H9 (cell line): ENCODE measurements around the gene NBEA. TPM values are rescaled to one million over a fixed set of nuclear protein-coding genes. Genes with fewer than 3 reads are reported as not detected.
A peak's percentile ranks its signal among the peaks of the same experiment; 100 is the strongest.

ENCODE experiments used
- DNase-seq: peaks from one replicate; pipeline ENCODE4 v3.0.0-alpha.2; 2017
- H2AFZ ChIP-seq: one replicate; pipeline ENCODE4 v1.6.1; 2013; ENCODE audit warnings: mild to moderate bottlenecking, low read length, control low read depth, moderate library complexity
- H2AK5ac ChIP-seq: 2 replicates; pipeline ENCODE4 v1.6.1; 2013; ENCODE audit warnings: low read length, control low read depth, mixed read lengths; ENCODE audit not compliant: insufficient read length
- H2BK120ac ChIP-seq: one replicate; pipeline ENCODE4 v1.6.1; 2013; ENCODE audit warnings: low read depth, mild to moderate bottlenecking, low read length, control low read depth, inconsistent platforms; ENCODE audit not compliant: poor library complexity, severe bottlenecking
- H2BK12ac ChIP-seq: 2 replicates; pipeline ENCODE4 v1.6.1; 2013; ENCODE audit warnings: low read length, control low read depth, mixed read lengths, low read depth; ENCODE audit not compliant: insufficient read length
- H2BK15ac ChIP-seq: 2 replicates; pipeline ENCODE4 v1.6.1; 2013; ENCODE audit warnings: low read depth, low read length, control low read depth
- H2BK20ac ChIP-seq: one replicate; pipeline ENCODE4 v1.6.1; 2013; ENCODE audit warnings: low read depth, mild to moderate bottlenecking, low read length, control low read depth, inconsistent platforms; ENCODE audit not compliant: poor library complexity, severe bottlenecking
- H2BK5ac ChIP-seq: 2 replicates; pipeline ENCODE4 v1.6.1; 2013; ENCODE audit warnings: low read length, control low read depth, mixed read lengths; ENCODE audit not compliant: insufficient read length
- H3K14ac ChIP-seq: 2 replicates; pipeline ENCODE4 v1.6.1; 2013; ENCODE audit warnings: low read length, control low read depth; ENCODE audit not compliant: insufficient read depth
- H3K18ac ChIP-seq: 2 replicates; pipeline ENCODE4 v1.6.1; 2013; ENCODE audit warnings: low read depth, mild to moderate bottlenecking, mixed read lengths, low read length, control low read depth; ENCODE audit not compliant: insufficient read length
- H3K23ac ChIP-seq: 2 replicates; pipeline ENCODE4 v1.6.1; 2013; ENCODE audit warnings: low read length, control low read depth, mixed read lengths, low read depth; ENCODE audit not compliant: insufficient read length
- H3K23me2 ChIP-seq: 2 replicates; pipeline ENCODE4 v1.6.1; 2013; ENCODE audit warnings: low read depth, mild to moderate bottlenecking, mixed read lengths, low read length, control low read depth; ENCODE audit not compliant: insufficient read length, poor library complexity, severe bottlenecking
- H3K27ac ChIP-seq: 2 replicates; pipeline ENCODE4 v1.5.1; 2013; ENCODE audit warnings: low read length, control low read depth, mixed read lengths, low read depth; ENCODE audit not compliant: insufficient read length
- H3K27me3 ChIP-seq: 2 replicates; pipeline ENCODE4 v1.6.1; 2013; ENCODE audit warnings: low read length, control low read depth, inconsistent platforms; ENCODE audit not compliant: insufficient read depth
- H3K4ac ChIP-seq: 2 replicates; pipeline ENCODE4 v1.6.1; 2013; ENCODE audit warnings: low read depth, mild to moderate bottlenecking, control low read depth, inconsistent platforms, low read length, moderate library complexity
- H3K4me1 ChIP-seq: 2 replicates; pipeline ENCODE4 v1.6.1; 2013; ENCODE audit warnings: low read length, control low read depth, inconsistent platforms; ENCODE audit not compliant: insufficient read depth
- H3K4me2 ChIP-seq: 2 replicates; pipeline ENCODE4 v1.6.1; 2013; ENCODE audit warnings: low read length, control low read depth, mixed read lengths; ENCODE audit not compliant: insufficient read length, insufficient read depth
- H3K56ac ChIP-seq: 2 replicates; pipeline ENCODE4 v1.6.1; 2013; ENCODE audit warnings: low read depth, mild to moderate bottlenecking, mixed read lengths, low read length, control low read depth; ENCODE audit not compliant: insufficient read length
- H3K79me1 ChIP-seq: 2 replicates; pipeline ENCODE4 v1.6.1; 2013; ENCODE audit warnings: low read depth, mild to moderate bottlenecking, moderate library complexity, low read length, control low read depth, inconsistent platforms; ENCODE audit not compliant: insufficient read depth, poor library complexity, severe bottlenecking
- H3K79me2 ChIP-seq: 2 replicates; pipeline ENCODE4 v1.6.1; 2013; ENCODE audit warnings: low read length, control low read depth, inconsistent platforms; ENCODE audit not compliant: insufficient read depth
- H3K9ac ChIP-seq: 2 replicates; pipeline ENCODE4 v1.6.1; 2013; ENCODE audit warnings: low read length, control low read depth, mixed read lengths; ENCODE audit not compliant: insufficient read length; ENCODE audit errors: extremely low read depth
- H3K9me3 ChIP-seq: one replicate; pipeline ENCODE4 v1.6.1; 2013; ENCODE audit warnings: low read depth, low read length, inconsistent platforms; ENCODE audit not compliant: control insufficient read depth
- H3T11ph ChIP-seq: one replicate; pipeline ENCODE4 v1.6.1; 2013; ENCODE audit warnings: mild to moderate bottlenecking, low read length, control low read depth, inconsistent platforms
- H4K20me1 ChIP-seq: one replicate; pipeline ENCODE4 v1.6.1; 2013; ENCODE audit not compliant: control insufficient read depth, insufficient read length, insufficient read depth
- H4K5ac ChIP-seq: 2 replicates; pipeline ENCODE4 v1.6.1; 2013; ENCODE audit warnings: low read depth, mild to moderate bottlenecking, mixed read lengths, low read length, control low read depth; ENCODE audit not compliant: insufficient read length
- H4K8ac ChIP-seq: replicated peaks from 2 replicates; pipeline ENCODE4 v1.6.1; 2013; ENCODE audit warnings: low read length, control low read depth, mixed read lengths, low read depth; ENCODE audit not compliant: insufficient read length
- H4K91ac ChIP-seq: 2 replicates; pipeline ENCODE4 v1.6.1; 2013; ENCODE audit warnings: low read depth, mild to moderate bottlenecking, moderate library complexity, mixed read lengths, low read length, control low read depth; ENCODE audit not compliant: insufficient read length
- H3K27ac Mint-ChIP-seq, 3 experiments: 2 replicates in 2 of 3; 3 replicates in 1 of 3; pipeline ENCODE4 v1.8.0; 2020 to 2021; ENCODE audit warnings: mixed read lengths in 3 of 3, mild to moderate bottlenecking in 1 of 3, moderate library complexity in 1 of 3
- H3K27me3 Mint-ChIP-seq: 2 replicates; pipeline ENCODE4 v1.8.0; 2021; ENCODE audit warnings: low read depth, mild to moderate bottlenecking, moderate library complexity, mixed read lengths
- H3K36me3 Mint-ChIP-seq, 3 experiments: 2 replicates in 2 of 3; 3 replicates in 1 of 3; pipeline ENCODE4 v1.8.0; 2020 to 2021; ENCODE audit warnings: low read depth in 3 of 3, mixed read lengths in 3 of 3; ENCODE audit not compliant: insufficient read depth in 1 of 3
- H3K4me1 Mint-ChIP-seq, 2 experiments: 2 replicates each; pipeline ENCODE4 v1.8.0; 2020; ENCODE audit warnings: mixed read lengths in 2 of 2
- H3K4me3 Mint-ChIP-seq, 2 experiments: 2 replicates in 1 of 2; 3 replicates in 1 of 2; pipeline ENCODE4 v1.8.0; 2020 to 2021; ENCODE audit warnings: mild to moderate bottlenecking in 2 of 2, mixed read lengths in 2 of 2, moderate library complexity in 1 of 2
- H3K9me3 Mint-ChIP-seq, 2 experiments: 2 replicates in 1 of 2; 3 replicates in 1 of 2; pipeline ENCODE4 v1.8.0; 2020; ENCODE audit warnings: mild to moderate bottlenecking in 2 of 2, mixed read lengths in 2 of 2, moderate library complexity in 1 of 2
- whole genome bisulfite sequencing: extraction: QIAGEN DNeasy Blood & Tissue Kit; methylation state at CpG from one replicate; pipeline ENCODE4 v1.1.7; 2013; ENCODE audit warnings: missing lambda C conversion rate, low lambda C conversion rate, mixed read lengths; ENCODE audit not compliant: insufficient read length; ENCODE audit errors: extremely low coverage; 5-methylcytosine and 5-hydroxymethylcytosine counted together
- total RNA-seq: library from RNA; stranded (reverse); gene quantifications from 2 replicates; pipeline ENCODE4 v1.2.1, GENCODE V29; 2021
- TF ChIP-seq, protein P1 (sequence below): fragments of 200-600 bp; sonication (generic); conservative IDR thresholded peaks from 3 replicates; pipeline ENCODE4 v1.8.0; 2021; ENCODE audit warnings: antibody characterized with exemption, mild to moderate bottlenecking

NBEA gene
- total RNA-seq, 1 experiment from 2014 or later = 17.3 TPM

DNA sequence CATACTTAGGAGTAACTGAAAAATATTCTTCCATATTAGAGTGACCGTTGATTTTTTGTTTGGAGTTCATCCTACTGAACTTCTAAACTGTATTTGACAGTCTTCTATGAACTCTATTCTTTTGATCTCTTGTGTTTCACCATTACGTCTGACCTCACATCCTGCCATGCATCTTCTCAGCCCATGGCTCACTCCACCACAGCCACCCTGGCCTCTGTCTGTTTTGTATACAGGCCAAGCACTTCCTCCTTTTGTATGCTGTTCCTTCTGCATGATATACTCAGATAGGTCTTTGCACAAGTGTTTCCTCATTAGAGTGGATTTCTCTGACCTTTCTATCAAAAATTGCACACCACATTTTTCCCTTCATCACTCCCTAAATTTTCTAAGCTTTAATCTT lies 414.5 kb downstream of the NBEA start:
- Histone ChIP-seq H4K5ac (no peak overlapping the region), H2BK120ac (no peak overlapping the region), H3K4me1 (no peaks in the 10 kb centered on the region), H3K9me3 (no peaks in the 10 kb centered on the region), H2AK5ac (no peak overlapping the region), H3K14ac (no peak overlapping the region), H3K79me1 (no peaks in the 10 kb centered on the region), H3K4ac (no peak overlapping the region), H3K4me2 (no peak overlapping the region), H2BK20ac (no peak overlapping the region), H2BK5ac (no peak overlapping the region), H3K79me2 (no peaks in the 10 kb centered on the region), H3K9ac (no peak overlapping the region), H3K18ac (no peak overlapping the region), H2AFZ (no peak overlapping the region), H3K56ac (no peak overlapping the region), H4K91ac (no peak overlapping the region), H4K20me1 (no peaks in the 10 kb centered on the region), H3K27me3 (no peaks in the 10 kb centered on the region), H2BK15ac (no peak overlapping the region), H3K23ac (no peak overlapping the region), H4K8ac (no peak overlapping the region), H2BK12ac (no peak overlapping the region), H3K27ac (no peak overlapping the region), H3K23me2 (no peaks in the 10 kb centered on the region), H3T11ph (no peak overlapping the region)
- H3K9me3 Mint-ChIP-seq = no peaks in the 10 kb centered on the region
- DNase-seq = no peak
- H3K27me3 Mint-ChIP-seq = no peaks in the 10 kb centered on the region
- H3K27ac Mint-ChIP-seq = peak overlapping the region in 1 of 3 experiments; percentile 14; a peak in 1 of 7 replicates
- H3K4me3 Mint-ChIP-seq = no peak overlapping the region
- H3K36me3 Mint-ChIP-seq = no peaks in the 10 kb centered on the region; a peak in 2 of 7 replicates
- H3K4me1 Mint-ChIP-seq = no peaks in the 10 kb centered on the region
- WGBS = no CpG with 5 or more reads among the region's 2 CpGs
- TF ChIP-seq, protein P1, sequence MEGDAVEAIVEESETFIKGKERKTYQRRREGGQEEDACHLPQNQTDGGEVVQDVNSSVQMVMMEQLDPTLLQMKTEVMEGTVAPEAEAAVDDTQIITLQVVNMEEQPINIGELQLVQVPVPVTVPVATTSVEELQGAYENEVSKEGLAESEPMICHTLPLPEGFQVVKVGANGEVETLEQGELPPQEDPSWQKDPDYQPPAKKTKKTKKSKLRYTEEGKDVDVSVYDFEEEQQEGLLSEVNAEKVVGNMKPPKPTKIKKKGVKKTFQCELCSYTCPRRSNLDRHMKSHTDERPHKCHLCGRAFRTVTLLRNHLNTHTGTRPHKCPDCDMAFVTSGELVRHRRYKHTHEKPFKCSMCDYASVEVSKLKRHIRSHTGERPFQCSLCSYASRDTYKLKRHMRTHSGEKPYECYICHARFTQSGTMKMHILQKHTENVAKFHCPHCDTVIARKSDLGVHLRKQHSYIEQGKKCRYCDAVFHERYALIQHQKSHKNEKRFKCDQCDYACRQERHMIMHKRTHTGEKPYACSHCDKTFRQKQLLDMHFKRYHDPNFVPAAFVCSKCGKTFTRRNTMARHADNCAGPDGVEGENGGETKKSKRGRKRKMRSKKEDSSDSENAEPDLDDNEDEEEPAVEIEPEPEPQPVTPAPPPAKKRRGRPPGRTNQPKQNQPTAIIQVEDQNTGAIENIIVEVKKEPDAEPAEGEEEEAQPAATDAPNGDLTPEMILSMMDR = no peak
